ENCODE results near the gene FREY1. TPM values are rescaled to one million over a fixed set of nuclear protein-coding genes. Genes with fewer than 3 reads are reported as not detected.

FREY1 gene
- total RNA-seq, 1 experiment from 2014 or later, result 4.2 TPM

DNA sequence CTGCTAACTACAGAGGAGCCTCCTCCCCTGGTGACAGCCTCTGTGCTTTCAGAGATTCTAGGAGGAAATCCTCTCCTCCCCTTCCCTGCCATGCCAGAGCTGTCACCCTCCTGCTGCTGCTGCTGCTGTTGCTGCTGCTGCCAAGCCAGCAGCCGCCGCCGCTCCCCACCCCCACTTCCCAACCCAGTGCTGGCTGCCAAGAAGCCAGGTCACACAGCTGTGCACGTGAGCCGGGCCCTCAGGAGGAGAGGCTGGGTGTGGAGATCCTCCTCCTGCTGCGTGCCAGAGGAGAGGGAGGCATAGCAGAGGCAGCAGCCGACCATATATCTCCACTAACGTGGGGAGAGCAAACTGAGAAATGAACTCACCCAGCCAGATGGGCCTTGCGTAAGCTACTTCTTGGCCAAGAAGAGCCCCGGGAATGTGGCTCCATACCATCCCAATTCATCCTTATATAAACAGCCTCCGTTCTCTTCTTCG lies 47.4 kb downstream of the FREY1 start:
- POLR2A ChIA-PET (ENCODE audit: unreplicated experiment), result no interaction called here
- intact Hi-C loops (cut with micrococcal nuclease; ENCODE audit: unreplicated experiment), result no loop called here
- Histone ChIP-seq H3K4me2 (no peak overlapping the region), H4K20me1 (ENCODE audit: insufficient read depth) (no peaks in the 10 kb centered on the region), H3K9me3 (ENCODE audit: insufficient read depth, low read depth) (no peaks in the 10 kb centered on the region), H3K36me3 (ENCODE audit: low read depth) (0 out of 2 replicates have a peak, but pooled peaks cover 3% of the 10 kb centered on the region), H3K4me1 (replicated peaks; ENCODE audit: insufficient read depth) (no peaks in the 10 kb centered on the region), H3K79me2 (ENCODE audit: low read depth) (no peaks in the 10 kb centered on the region), H3K27ac (no peak overlapping the region), H2AFZ (no peak overlapping the region), H3K9me2 (ENCODE audit: insufficient read depth) (no peaks in the 10 kb centered on the region), H3K27me3 (ENCODE audit: insufficient read depth, low read depth) (no peaks in the 10 kb centered on the region), H3F3A (ENCODE audit: insufficient read depth, low read depth) (no peaks in the 10 kb centered on the region), H3K4me3 (no peak overlapping the region)
- CTCF ChIA-PET, result interaction anchor here (0.6 to 0.7 kb wide), 2 partner anchors 12 to 734 kb away, joined by 4 to 11 read pairs; no protein-coding TSS in a partner anchor
- no TSS peak for BruUV-seq (replicated peaks)
- TF ChIP-seq, protein P1, sequence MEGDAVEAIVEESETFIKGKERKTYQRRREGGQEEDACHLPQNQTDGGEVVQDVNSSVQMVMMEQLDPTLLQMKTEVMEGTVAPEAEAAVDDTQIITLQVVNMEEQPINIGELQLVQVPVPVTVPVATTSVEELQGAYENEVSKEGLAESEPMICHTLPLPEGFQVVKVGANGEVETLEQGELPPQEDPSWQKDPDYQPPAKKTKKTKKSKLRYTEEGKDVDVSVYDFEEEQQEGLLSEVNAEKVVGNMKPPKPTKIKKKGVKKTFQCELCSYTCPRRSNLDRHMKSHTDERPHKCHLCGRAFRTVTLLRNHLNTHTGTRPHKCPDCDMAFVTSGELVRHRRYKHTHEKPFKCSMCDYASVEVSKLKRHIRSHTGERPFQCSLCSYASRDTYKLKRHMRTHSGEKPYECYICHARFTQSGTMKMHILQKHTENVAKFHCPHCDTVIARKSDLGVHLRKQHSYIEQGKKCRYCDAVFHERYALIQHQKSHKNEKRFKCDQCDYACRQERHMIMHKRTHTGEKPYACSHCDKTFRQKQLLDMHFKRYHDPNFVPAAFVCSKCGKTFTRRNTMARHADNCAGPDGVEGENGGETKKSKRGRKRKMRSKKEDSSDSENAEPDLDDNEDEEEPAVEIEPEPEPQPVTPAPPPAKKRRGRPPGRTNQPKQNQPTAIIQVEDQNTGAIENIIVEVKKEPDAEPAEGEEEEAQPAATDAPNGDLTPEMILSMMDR (conservative IDR thresholded peaks at IDR 0.05), result no peak
- TF ChIP-seq EZH2 (IDR thresholded peaks at IDR 0.05; ENCODE audit: low read depth), result no peak
- peak in 1 of 2 experiments; percentile 10 for DNase-seq

DNA sequence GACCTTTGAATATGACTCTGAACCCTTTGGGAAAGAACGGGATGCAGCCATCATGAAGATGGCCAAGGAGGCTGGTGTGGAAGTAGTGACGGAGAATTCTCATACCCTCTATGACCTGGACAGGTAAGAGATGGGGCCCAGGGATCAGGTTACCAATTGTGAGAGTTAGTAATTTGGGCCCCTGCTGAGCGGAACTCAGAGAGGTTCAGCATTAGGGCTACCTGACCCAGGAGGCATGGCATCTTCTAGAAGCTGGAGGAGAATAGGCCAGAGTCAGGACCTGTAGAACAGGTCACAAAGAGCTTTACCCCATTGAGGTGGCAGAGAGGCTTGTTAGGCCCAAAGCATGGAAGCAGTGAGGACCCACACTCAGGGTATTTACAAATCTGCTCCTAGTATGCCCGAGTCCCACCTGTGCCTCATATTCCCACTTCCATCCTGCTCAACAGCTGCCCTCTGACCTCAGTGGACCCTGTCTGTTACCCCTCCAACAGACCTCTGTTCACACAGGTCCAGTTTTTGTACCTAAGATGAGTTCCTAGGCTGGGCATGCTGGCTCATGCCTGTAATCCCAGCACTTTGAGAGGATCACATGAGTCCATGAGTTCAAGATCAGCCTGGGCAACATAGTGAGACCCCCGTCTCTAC lies 48.2 kb downstream of the FREY1 start:
- Histone ChIP-seq H3K36me3 (ENCODE audit: low read depth) (0 out of 2 replicates have a peak, but pooled peaks cover 3% of the 10 kb centered on the region), H3F3A (ENCODE audit: insufficient read depth, low read depth) (no peaks in the 10 kb centered on the region), H3K4me1 (replicated peaks; ENCODE audit: insufficient read depth) (no peaks in the 10 kb centered on the region), H3K27me3 (ENCODE audit: insufficient read depth, low read depth) (no peaks in the 10 kb centered on the region), H3K9me2 (ENCODE audit: insufficient read depth) (no peaks in the 10 kb centered on the region), H4K20me1 (ENCODE audit: insufficient read depth) (no peaks in the 10 kb centered on the region), H3K4me2 (no peak overlapping the region), H3K4me3 (no peak overlapping the region), H3K27ac (no peak overlapping the region), H3K9me3 (ENCODE audit: insufficient read depth, low read depth) (no peaks in the 10 kb centered on the region), H3K79me2 (ENCODE audit: low read depth) (no peaks in the 10 kb centered on the region), H2AFZ (no peak overlapping the region)
- intact Hi-C loops (cut with micrococcal nuclease; ENCODE audit: unreplicated experiment), result no loop called here
- CTCF ChIA-PET, result no interaction called here
- no peak for DNase-seq
- TF ChIP-seq EZH2 (IDR thresholded peaks at IDR 0.05; ENCODE audit: low read depth), result no peak
- TF ChIP-seq, protein P1 (conservative IDR thresholded peaks at IDR 0.05), result no peak
- BruUV-seq (replicated peaks), result no TSS peak
- POLR2A ChIA-PET (ENCODE audit: unreplicated experiment), result no interaction called here

DNA sequence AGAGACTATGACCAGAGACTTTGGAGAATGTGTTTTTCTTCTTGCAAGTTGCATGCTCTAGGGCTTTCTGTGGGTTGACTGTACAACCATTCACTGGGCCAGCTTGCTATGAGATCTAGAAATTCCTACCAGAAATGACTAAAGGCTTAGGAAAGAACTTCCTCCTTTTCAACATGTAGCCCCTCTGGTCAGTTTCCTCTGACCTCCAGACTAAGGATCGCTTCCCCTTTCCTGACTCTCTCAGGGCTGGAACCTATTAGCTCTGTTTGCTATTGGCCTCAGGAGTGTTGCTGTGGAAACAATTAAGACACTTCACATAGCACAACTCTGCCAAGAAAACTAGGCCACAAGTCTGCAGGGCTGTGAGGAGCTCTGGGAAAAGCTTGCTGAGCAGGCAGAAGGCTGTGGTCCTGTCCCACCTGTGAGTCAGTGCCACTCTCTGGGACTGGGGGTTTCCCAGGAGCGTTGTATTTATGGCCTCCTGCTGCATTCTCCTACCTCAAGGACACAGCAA lies 49.1 kb downstream of the FREY1 start:
- Histone ChIP-seq H2AFZ (no peak overlapping the region), H3K4me2 (no peak overlapping the region), H4K20me1 (ENCODE audit: insufficient read depth) (no peaks in the 10 kb centered on the region), H3F3A (ENCODE audit: insufficient read depth, low read depth) (no peaks in the 10 kb centered on the region), H3K9me2 (ENCODE audit: insufficient read depth) (no peaks in the 10 kb centered on the region), H3K27ac (no peak overlapping the region), H3K36me3 (ENCODE audit: low read depth) (0 out of 2 replicates have a peak, but pooled peaks cover 3% of the 10 kb centered on the region), H3K79me2 (ENCODE audit: low read depth) (no peaks in the 10 kb centered on the region), H3K9me3 (ENCODE audit: insufficient read depth, low read depth) (no peaks in the 10 kb centered on the region), H3K27me3 (ENCODE audit: insufficient read depth, low read depth) (no peaks in the 10 kb centered on the region), H3K4me1 (replicated peaks; ENCODE audit: insufficient read depth) (no peaks in the 10 kb centered on the region), H3K4me3 (no peak overlapping the region)
- ChIA-PET CTCF (interaction anchor here (0.6 kb wide), 1 partner anchor 11 kb away, joined by 5 read pairs; no protein-coding TSS in a partner anchor), POLR2A (ENCODE audit: unreplicated experiment) (no interaction called here)
- no TSS peak for BruUV-seq (replicated peaks)
- peak in 1 of 2 experiments; percentile 78 for DNase-seq
- intact Hi-C loops (cut with micrococcal nuclease; ENCODE audit: unreplicated experiment), result no loop called here
- TF ChIP-seq, protein P1 (conservative IDR thresholded peaks at IDR 0.05), result no peak
- TF ChIP-seq EZH2 (IDR thresholded peaks at IDR 0.05; ENCODE audit: low read depth), result no peak

Other genes with a start within 250 kb of the FREY1 start
- not detected in 2 replicates for gene CHST1, start 241.6 kb downstream of the FREY1 start, total RNA-seq (2021)
- 15.2 and 15.6 TPM in 2 replicates for gene SLC35C1, start 102.1 kb downstream of the FREY1 start, total RNA-seq (2021)
- 17.5 and 27.3 TPM in 2 replicates for gene CRY2, start 59.8 kb downstream of the FREY1 start, total RNA-seq (2021)
- 13.6 and 18.8 TPM in 2 replicates for gene MAPK8IP1, start 21.6 kb downstream of the FREY1 start, total RNA-seq (2021)
- gene PEX16, start 10.6 kb upstream of the FREY1 start, total RNA-seq (2021), result 35.8 and 48.6 TPM in 2 replicates
- 1.4 and 2.6 TPM in 2 replicates for gene LARGE2, start 15.4 kb upstream of the FREY1 start, total RNA-seq (2021)
- gene PHF21A, start 214.2 kb upstream of the FREY1 start, total RNA-seq (2021), result 45.6 and 54.3 TPM in 2 replicates

All from PC-9 (cell line).